K562 (cell line): ENCODE data around the gene DCDC2.

Source experiments
- CTCF ChIP-seq, 3 experiments: IDR thresholded peaks in 2 of 3; conservative IDR thresholded peaks in 1 of 3; 2 replicates each; pipeline ENCODE4 v1.5.1; 2011 to 2012; ENCODE audit warnings: low read length in 3 of 3, mild to moderate bottlenecking in 3 of 3, control low read depth in 2 of 3, improper control_type of control experiment in 1 of 3, inconsistent platforms in 1 of 3, low read depth in 1 of 3, mixed read lengths in 1 of 3, moderate library complexity in 1 of 3; ENCODE audit not compliant: insufficient read depth in 2 of 3
- EP300 ChIP-seq: IDR thresholded peaks from 2 replicates; pipeline ENCODE4 v1.6.1; 2012; ENCODE audit warnings: low read length, improper control_type of control experiment
- GMEB1 ChIP-seq: fragments of 250-450 bp; sonication (Bioruptor Pico); IDR thresholded peaks from 2 replicates; pipeline ENCODE4 v1.4.0; 2020; ENCODE audit warnings: mild to moderate bottlenecking
- HNRNPUL1 ChIP-seq: fragments of 200-400 bp; formaldehyde crosslinking; IDR thresholded peaks from 2 replicates; pipeline ENCODE4 v1.6.1; 2017; ENCODE audit warnings: low read length
- KDM4B ChIP-seq, 2 experiments: fragments of 450-650 bp in 1 of 2; sonication (generic) in 1 of 2; IDR thresholded peaks; 2 replicates each; pipeline ENCODE4 v1.6.1; 2016 to 2017; ENCODE audit warnings: borderline replicate concordance in 2 of 2, antibody characterized with exemption in 1 of 2, low read depth in 1 of 2, mild to moderate bottlenecking in 1 of 2
- POLR2A ChIP-seq: fragments of 450-650 bp; conservative IDR thresholded peaks from 2 replicates; pipeline ENCODE4 v1.6.1; 2016
- RBM17 ChIP-seq: fragments of 200-400 bp; formaldehyde crosslinking; IDR thresholded peaks from 2 replicates; pipeline ENCODE4 v1.6.1; 2017; ENCODE audit warnings: low read depth, mild to moderate bottlenecking, low read length, borderline replicate concordance
- SAFB2 ChIP-seq: fragments of 200-400 bp; formaldehyde crosslinking; IDR thresholded peaks from 2 replicates; pipeline ENCODE4 v1.6.1; 2018; ENCODE audit warnings: borderline replicate concordance, low read length, low read depth, moderate library complexity; ENCODE audit not compliant: severe bottlenecking
- SETDB1 ChIP-seq: IDR thresholded peaks from one replicate; pipeline ENCODE4 v1.6.1; 2012; ENCODE audit warnings: low read length, control low read depth, inconsistent platforms
- SRSF9 ChIP-seq: fragments of 200-400 bp; formaldehyde crosslinking; IDR thresholded peaks from 2 replicates; pipeline ENCODE4 v1.6.1; 2017; ENCODE audit warnings: low read depth, low read length, borderline replicate concordance
- TARDBP ChIP-seq: fragments of 450-650 bp; IDR thresholded peaks from 2 replicates; pipeline ENCODE4 v1.6.1; 2016
- ZSCAN29 ChIP-seq: fragments of 450-650 bp; IDR thresholded peaks from 2 replicates; pipeline ENCODE4 v1.6.1; 2017

- TF ChIP-seq GMEB1 (CRISPR knock-in tag) (no peak), SETDB1 (no peak), CTCF (IDR thresholded peaks at IDR 0.05 in 2 of 3, conservative IDR thresholded peaks at IDR 0.05 in 1 of 3; ENCODE audit: insufficient read depth in 2 of 3, low read depth in 1 of 3, low read length in 3 of 3) (no peak), EP300 (no peak), SRSF9 (no peak), HNRNPUL1 (no peak), POLR2A (no peak), KDM4B (IDR thresholded peaks at IDR 0.05; ENCODE audit: borderline replicate concordance in 2 of 2, low read depth in 1 of 2) (no peak), ZSCAN29 (no peak), TARDBP (no peak), SAFB2 (no peak), RBM17 (no peak)
Measured at GRCh38 chr6:24140591-24140990, 217.3 kb downstream of the DCDC2 start.
